Panc1 (cell line): ENCODE measurements around the gene RNF34. TPM values are rescaled to one million over a fixed set of nuclear protein-coding genes. Genes with fewer than 3 reads are reported as not detected.

Experiments used
- ATAC-seq: fragments of 200-7000 bp; cut with Tn5 transposase; 2 replicates; pipeline ENCODE4 v1.9.1; 2020; ENCODE audit warnings: mild to moderate bottlenecking, moderate library complexity
- BruUV-seq: library from RNA; stranded (reverse); fragments of 400-500 nt; replicated peaks from 2 replicates; lab custom pipeline; 2021; lab: Mats Ljungman, UMichigan
- CTCF ChIA-PET: fragments of 300-600 bp; sonication (Branson Sonifier 250); formaldehyde crosslinking; loops from one replicate; lab custom pipeline; 2022; ENCODE audit warnings: antibody characterized with exemption; lab: Charles Lee
- POLR2A ChIA-PET: fragments of 300-600 bp; sonication (Branson Sonifier 250); formaldehyde crosslinking; loops from one replicate; lab custom pipeline; 2022; ENCODE audit warnings: antibody characterized with exemption; lab: Charles Lee
- DNase-seq: peaks from one replicate; pipeline ENCODE4 v3.0.0-alpha.2; 2010; ENCODE audit warnings: low read depth, low spot score
- H3K27ac ChIP-seq: 2 replicates; pipeline ENCODE4 v1.5.1; 2011; ENCODE audit warnings: mild to moderate bottlenecking, low read length, inconsistent platforms
- H3K27me3 ChIP-seq: fragments of 200-500 bp; sonication (Bioruptor generic); 2 replicates; pipeline ENCODE4 v1.6.0; 2014; ENCODE audit warnings: low read length, inconsistent platforms; ENCODE audit not compliant: control insufficient read depth, insufficient read depth
- H3K36me3 ChIP-seq: fragments of 200-500 bp; sonication (Bioruptor generic); 2 replicates; pipeline ENCODE4 v1.5.1; 2014; ENCODE audit warnings: inconsistent platforms, mild to moderate bottlenecking, low read length, moderate library complexity; ENCODE audit not compliant: control insufficient read depth, insufficient read depth
- H3K4me1 ChIP-seq: 2 replicates; pipeline ENCODE4 v1.5.1; 2011; ENCODE audit warnings: inconsistent platforms, mild to moderate bottlenecking, low read length, moderate library complexity; ENCODE audit not compliant: control insufficient read depth, insufficient read depth
- H3K4me3 ChIP-seq, 2 experiments: 2 replicates each; pipeline ENCODE4 v1.5.1; 2011 to 2012; ENCODE audit warnings: low read depth in 2 of 2, low read length in 2 of 2, mild to moderate bottlenecking in 2 of 2, inconsistent platforms in 1 of 2, moderate library complexity in 1 of 2
- H3K9me3 ChIP-seq: fragments of 200-500 bp; sonication (Bioruptor generic); 2 replicates; pipeline ENCODE4 v1.5.1; 2014; ENCODE audit warnings: low read depth, mild to moderate bottlenecking, inconsistent platforms, low read length, moderate library complexity; ENCODE audit not compliant: control insufficient read depth, insufficient read depth
- POLR2AphosphoS5 ChIP-seq: IDR thresholded peaks from 2 replicates; pipeline ENCODE4 v1.6.1; 2012; ENCODE audit warnings: mild to moderate bottlenecking, low read depth, low read length, moderate library complexity
- REST ChIP-seq, 2 experiments: IDR thresholded peaks; 2 replicates each; pipeline ENCODE4 v1.6.1; 2011 to 2012; ENCODE audit warnings: low read depth in 2 of 2, control low read depth in 1 of 2, low read length in 1 of 2, mild to moderate bottlenecking in 1 of 2, moderate library complexity in 1 of 2; ENCODE audit not compliant: insufficient read depth in 1 of 2
- SIN3A ChIP-seq: IDR thresholded peaks from 2 replicates; pipeline ENCODE4 v1.6.1; 2012; ENCODE audit warnings: low read depth, mild to moderate bottlenecking, low read length, moderate library complexity, borderline replicate concordance; ENCODE audit not compliant: insufficient read depth
- TCF7L2 ChIP-seq: IDR thresholded peaks from 2 replicates; pipeline ENCODE4 v1.6.1; 2011; ENCODE audit warnings: mild to moderate bottlenecking, low read depth, low read length, inconsistent platforms
- in situ Hi-C: cut with HindIII; loops from 2 replicates; pipeline ENCODE4 v1.10.0; 2016; ENCODE audit warnings: low sequenced_read_pairs, low pct_unique_long_range_greater_than_20kb
- intact Hi-C: fragments of 100-400 bp; cut with micrococcal nuclease; formaldehyde crosslinking; loops from one replicate; pipeline ENCODE4 v1.10.0; 2022; ENCODE audit not compliant: unreplicated experiment
- total RNA-seq: library from RNA; stranded (reverse); gene quantifications from one replicate; pipeline ENCODE4 v1.2.1, GENCODE V29; 2021; ENCODE audit not compliant: unreplicated experiment
- TF ChIP-seq, protein P1 (sequence below): fragments of 450-650 bp; IDR thresholded peaks from 2 replicates; pipeline ENCODE4 v1.5.1; 2017; ENCODE audit warnings: mild to moderate bottlenecking

RNF34 gene
- total RNA-seq, 1 experiment from 2014 or later = 52.4 TPM

DNA sequence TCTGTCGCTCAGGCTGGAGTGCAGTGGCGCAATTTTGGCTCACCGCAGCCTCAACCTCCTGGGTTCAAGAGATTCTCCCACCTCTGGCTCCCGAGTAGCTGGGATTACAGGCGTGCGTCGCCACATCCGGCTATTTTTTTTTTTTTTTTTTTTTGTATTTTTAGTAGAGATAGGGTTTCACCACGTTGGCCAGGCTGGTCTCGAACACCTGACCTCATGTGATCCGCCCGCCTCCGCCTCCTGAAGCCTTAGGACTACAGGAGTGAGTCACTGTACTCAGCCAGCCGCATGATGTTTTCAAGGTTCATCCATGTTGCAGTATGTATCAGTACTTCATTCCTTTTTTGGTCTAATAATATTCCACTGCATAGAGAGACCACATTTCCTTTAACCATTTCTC lies 2.4 kb upstream of the RNF34 start:
- Histone ChIP-seq H3K27ac (no peak overlapping the region), H3K4me3 (no peak overlapping the region), H3K4me1 (peaks cover 12% of the 10 kb centered on the region; the same call in 1 of the 2 replicates), H3K9me3 (no peaks in the 10 kb centered on the region), H3K27me3 (no peaks in the 10 kb centered on the region), H3K36me3 (no peaks in the 10 kb centered on the region)
- ChIA-PET POLR2A (interaction anchor here (0.7 kb wide), 1 partner anchor 102 kb away, joined by 3 read pairs; no protein-coding TSS in a partner anchor), CTCF (interaction anchor here (0.7 kb wide), 1 partner anchor 62 kb away, joined by 7 read pairs; no protein-coding TSS in a partner anchor)
- TF ChIP-seq, protein P1, sequence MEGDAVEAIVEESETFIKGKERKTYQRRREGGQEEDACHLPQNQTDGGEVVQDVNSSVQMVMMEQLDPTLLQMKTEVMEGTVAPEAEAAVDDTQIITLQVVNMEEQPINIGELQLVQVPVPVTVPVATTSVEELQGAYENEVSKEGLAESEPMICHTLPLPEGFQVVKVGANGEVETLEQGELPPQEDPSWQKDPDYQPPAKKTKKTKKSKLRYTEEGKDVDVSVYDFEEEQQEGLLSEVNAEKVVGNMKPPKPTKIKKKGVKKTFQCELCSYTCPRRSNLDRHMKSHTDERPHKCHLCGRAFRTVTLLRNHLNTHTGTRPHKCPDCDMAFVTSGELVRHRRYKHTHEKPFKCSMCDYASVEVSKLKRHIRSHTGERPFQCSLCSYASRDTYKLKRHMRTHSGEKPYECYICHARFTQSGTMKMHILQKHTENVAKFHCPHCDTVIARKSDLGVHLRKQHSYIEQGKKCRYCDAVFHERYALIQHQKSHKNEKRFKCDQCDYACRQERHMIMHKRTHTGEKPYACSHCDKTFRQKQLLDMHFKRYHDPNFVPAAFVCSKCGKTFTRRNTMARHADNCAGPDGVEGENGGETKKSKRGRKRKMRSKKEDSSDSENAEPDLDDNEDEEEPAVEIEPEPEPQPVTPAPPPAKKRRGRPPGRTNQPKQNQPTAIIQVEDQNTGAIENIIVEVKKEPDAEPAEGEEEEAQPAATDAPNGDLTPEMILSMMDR = no peak
- TF ChIP-seq POLR2AphosphoS5 (no peak), REST (IDR thresholded peaks at IDR 0.05; ENCODE audit: insufficient read depth in 1 of 2, low read depth in 2 of 2, low read length in 1 of 2) (no peak), TCF7L2 (no peak), SIN3A (no peak)
- ATAC-seq = no peak
- DNase-seq = no peak
- no TSS peak for BruUV-seq
- intact Hi-C loops (loop anchor here (5.0 kb wide), 1 partner anchor 45 kb away; the partner anchor contains the start of gene ANAPC5), in situ Hi-C loops (no loop called here)

GRCh38 chr12:121398355-121398754 lies 1.6 kb upstream of the RNF34 start:
- Histone ChIP-seq H3K27ac (peak overlapping the region; percentile 77), H3K36me3 (no peaks in the 10 kb centered on the region), H3K9me3 (no peaks in the 10 kb centered on the region), H3K4me3 (peak overlapping the region in 1 of 2 experiments; percentile 90; a peak in 1 of 4 replicates), H3K27me3 (no peaks in the 10 kb centered on the region), H3K4me1 (peaks cover 12% of the 10 kb centered on the region; the same call in 1 of the 2 replicates)
- intact Hi-C loops = loop anchor here (5.0 kb wide), 1 partner anchor 46 kb away; the partner anchor contains the start of gene ANAPC5
- DNase-seq (no peak), ATAC-seq (no peak)
- ChIA-PET POLR2A (no interaction called here), CTCF (no interaction called here)
- no TSS peak for BruUV-seq
- in situ Hi-C loops = no loop called here
- no peak for TF ChIP-seq REST (IDR thresholded peaks at IDR 0.05; ENCODE audit: insufficient read depth in 1 of 2, low read depth in 2 of 2, low read length in 1 of 2)
- TF ChIP-seq, protein P1 = no peak
- no peak for TF ChIP-seq POLR2AphosphoS5
- TF ChIP-seq TCF7L2 = no peak
- TF ChIP-seq SIN3A = no peak
